Stimulated activated CD4-positive, alpha-beta T cell treated with anti-CD3 and anti-CD28 coated beads, Interleukin-12 subunit alpha, Interleukin-12 subunit beta, amount 100 ng/mL, for 24 hours (primary cell): Measurements from ENCODE around the gene B9D1.

Source experiments
- DNase-seq, 2 experiments: peaks; one replicate each; pipeline ENCODE4 v3.0.0-alpha.2; 2020; ENCODE audit warnings: low read depth in 2 of 2

Gene B9D1

GRCh38 chr17:19362277-19363113 is at the start of gene B9D1:
B9D1 (minus strand) TSS chr17:19362723; CDS start chr17:19362569, 154 bp downstream.
- peak; percentile 86 for DNase-seq

GRCh38 chr17:19411631-19412030 is 49.1 kb upstream of the B9D1 start:
- DNase-seq: no peak

GRCh38 chr17:19410875-19411620 is 48.5 kb upstream of the B9D1 start, which contains the start of gene RNF112:
RNF112 (plus strand) TSS chr17:19411232; CDS start chr17:19411409, 177 bp downstream.
- no peak for DNase-seq

- DNase-seq: no peak
Observed at GRCh38 chr17:19410091-19410490, 47.6 kb upstream of the B9D1 start.

- no peak for DNase-seq
Observed at GRCh38 chr17:19409509-19409908, 47.0 kb upstream of the B9D1 start.

- DNase-seq: no peak
Observed at GRCh38 chr17:19409066-19409465, 46.5 kb upstream of the B9D1 start.

GRCh38 chr17:19408346-19408710 is 45.8 kb upstream of the B9D1 start:
- DNase-seq: no peak

- no peak for DNase-seq
Observed at GRCh38 chr17:19407601-19408345, 45.2 kb upstream of the B9D1 start.

GRCh38 chr17:19405114-19405513 is 42.6 kb upstream of the B9D1 start:
- DNase-seq: no peak

GRCh38 chr17:19404264-19404663 is 41.7 kb upstream of the B9D1 start:
- no peak for DNase-seq

GRCh38 chr17:19403021-19403420 is 40.5 kb upstream of the B9D1 start:
- DNase-seq: no peak

GRCh38 chr17:19402171-19402570 is 39.6 kb upstream of the B9D1 start:
- no peak for DNase-seq

GRCh38 chr17:19401321-19402010 is 38.9 kb upstream of the B9D1 start:
- DNase-seq: no peak

- no peak for DNase-seq
Observed at GRCh38 chr17:19399750-19400450, 37.4 kb upstream of the B9D1 start.

GRCh38 chr17:19398301-19399181 is 36.0 kb upstream of the B9D1 start:
- no peak for DNase-seq

- no peak for DNase-seq
Observed at GRCh38 chr17:19397556-19398041, 35.1 kb upstream of the B9D1 start.

- no peak for DNase-seq
Observed at GRCh38 chr17:19392303-19392702, 29.8 kb upstream of the B9D1 start.

GRCh38 chr17:19391432-19391831 is 28.9 kb upstream of the B9D1 start:
- no peak for DNase-seq

- no peak for DNase-seq
Observed at GRCh38 chr17:19390951-19391350, 28.4 kb upstream of the B9D1 start.
